ENCODE measurements around the gene GRM2. TPM values are rescaled to one million over a fixed set of nuclear protein-coding genes. Genes with fewer than 3 reads are reported as not detected.
"Not testable (repeated sequence)": the region's sequence is repeated elsewhere in the genome, so short reads cannot be mapped to it uniquely, and the experiment has no call there.

Gene GRM2
- total RNA-seq, 4 donors from 2014 or later = 1.9 to 7.3 (median 5.8) TPM

- DNase-seq (ENCODE audit: low spot score in 2 of 2) = no peak
- Histone ChIP-seq H3K36me3 (no peaks in the 10 kb centered on the region), H3K9me3 (no peaks in the 10 kb centered on the region), H3K27me3 (no peaks in the 10 kb centered on the region), H3K27ac (no peak overlapping the region), H3K4me3 (no peak overlapping the region), H3K4me1 (no peaks in the 10 kb centered on the region)
- 96% methylated on average over 1 of the region's 1 CpG for WGBS
- TF ChIP-seq EP300 (IDR thresholded peaks at IDR 0.05) (no peak), POLR2AphosphoS5 (IDR thresholded peaks at IDR 0.05) (no peak), CTCF (IDR thresholded peaks at IDR 0.05) (no peak)
Observed at GRCh38 chr3:51750878-51751277, 44.0 kb downstream of the GRM2 start.

- DNase-seq (ENCODE audit: low spot score in 2 of 2) = no peak
- H3K4me1 ChIP-seq = no peaks in the 10 kb centered on the region
- no peaks in the 10 kb centered on the region for H3K9me3 ChIP-seq
- no peak overlapping the region for H3K27ac ChIP-seq
- H3K27me3 ChIP-seq = no peaks in the 10 kb centered on the region
- no peak overlapping the region for H3K4me3 ChIP-seq
- 96% methylated on average over 2 of the region's 2 CpGs for WGBS
- no peak for TF ChIP-seq POLR2AphosphoS5 (IDR thresholded peaks at IDR 0.05)
- TF ChIP-seq POLR2A (IDR thresholded peaks at IDR 0.05) = no peak
- TF ChIP-seq EP300 (IDR thresholded peaks at IDR 0.05) = no peak
- TF ChIP-seq CTCF (IDR thresholded peaks at IDR 0.05) = no peak
- no peaks in the 10 kb centered on the region for H3K36me3 ChIP-seq
Observed at GRCh38 chr3:51751287-51751686, 44.4 kb downstream of the GRM2 start.

GRCh38 chr3:51753763-51754750 lies 47.2 kb downstream of the GRM2 start:
- H3K4me3 ChIP-seq; DNase-seq (ENCODE audit: low spot score in 2 of 2); H3K4me1 ChIP-seq; H3K9me3 ChIP-seq; H3K27me3 ChIP-seq; H3K27ac ChIP-seq; H3K36me3 ChIP-seq: not testable (repeated sequence)
- WGBS = 67% methylated on average over 13 of the region's 13 CpGs

GRCh38 chr3:51759203-51759602 lies 52.3 kb downstream of the GRM2 start:
- peaks cover 7% of the 10 kb centered on the region for H3K9me3 ChIP-seq
- H3K27me3 ChIP-seq = no peaks in the 10 kb centered on the region
- no peaks in the 10 kb centered on the region for H3K36me3 ChIP-seq
- TF ChIP-seq EP300 (IDR thresholded peaks at IDR 0.05) = no peak
- TF ChIP-seq POLR2AphosphoS5 (IDR thresholded peaks at IDR 0.05) = no peak
- no peak for TF ChIP-seq POLR2A (IDR thresholded peaks at IDR 0.05)
- no peak for TF ChIP-seq CTCF (IDR thresholded peaks at IDR 0.05)
- DNase-seq (ENCODE audit: low spot score in 2 of 2) = no peak
- H3K4me3 ChIP-seq = no peak overlapping the region
- H3K27ac ChIP-seq = no peak overlapping the region
- H3K4me1 ChIP-seq = no peaks in the 10 kb centered on the region

Other genes starting within 250 kb of the GRM2 start
- gene DCAF1, start 207.1 kb upstream of the GRM2 start, total RNA-seq = 10 to 100 TPM; 18.9 to 29.9 (median 23.7) TPM
- gene RAD54L2, start 168.3 kb upstream of the GRM2 start, total RNA-seq = 10 to 100 TPM; 15.0 to 36.5 (median 20.4) TPM
- gene TEX264, start 35.8 kb upstream of the GRM2 start, total RNA-seq = 100 to 1,000 TPM in 3 of 4 donors, 10 to 100 TPM in 1; 52.3 to 137 (median 129) TPM
- gene IQCF6, start 72.2 kb downstream of the GRM2 start, total RNA-seq = not detected
- not detected for gene IQCF2, start 154.5 kb downstream of the GRM2 start, total RNA-seq
- not detected for gene IQCF5, start 168.5 kb downstream of the GRM2 start, total RNA-seq
- gene IQCF1, start 196.3 kb downstream of the GRM2 start, total RNA-seq = not detected
- 10 to 100 TPM; 13.4 to 16.7 (median 14.8) TPM for gene RRP9, start 234.8 kb downstream of the GRM2 start, total RNA-seq
- gene PARP3, start 235.3 kb downstream of the GRM2 start, total RNA-seq = 10 to 100 TPM in 2 of 4 donors, 1 to 10 TPM in 2; 8.1 to 21.8 (median 14.0) TPM
- gene GPR62, start 248.3 kb downstream of the GRM2 start, total RNA-seq = not detected

Measured in suprapubic skin (tissue), 4 donors.